B cell (primary cell): Measurements from ENCODE around the gene GRK5. TPM values are rescaled to one million over a fixed set of nuclear protein-coding genes. Genes with fewer than 3 reads are reported as not detected.

Experiments used
- ATAC-seq: fragments of 200-7000 bp; cut with Tn5 transposase; one replicate; pipeline ENCODE4 v1.10.0; 2021; ENCODE audit warnings: low read depth, mild to moderate bottlenecking, moderate number of reproducible peaks, moderate library complexity
- CTCF ChIA-PET: fragments of 350-600 bp; sonication (Branson Sonifier 250); formaldehyde crosslinking; loops from one replicate; lab custom pipeline; 2021; ENCODE audit warnings: antibody characterized with exemption, inconsistent platforms; lab: Charles Lee
- POLR2A ChIA-PET: fragments of 350-600 bp; sonication (Branson Sonifier 250); formaldehyde crosslinking; loops from one replicate; lab custom pipeline; 2021; ENCODE audit warnings: antibody characterized with exemption; lab: Charles Lee
- DNase-seq: peaks from one replicate; pipeline ENCODE4 v3.0.0; 2013
- H2AFZ ChIP-seq: 2 replicates; pipeline ENCODE4 v1.6.1; 2012; ENCODE audit warnings: mild to moderate bottlenecking, low read depth, low read length; ENCODE audit not compliant: insufficient read depth, poor library complexity, severe bottlenecking
- H3K27ac ChIP-seq, 2 donors: 1 replicate in 1 of 2; 2 replicates in 1 of 2; pipeline ENCODE4 v1.5.1; 2012 to 2013; ENCODE audit warnings: low read length in 2 of 2, mild to moderate bottlenecking in 2 of 2, moderate library complexity in 1 of 2
- H3K27me3 ChIP-seq, 4 experiments: fragments of 200-600 bp in 1 of 4; sonication (generic) in 1 of 4; replicated peaks in 1 of 4; 1 replicate in 2 of 4; 2 replicates in 2 of 4; pipeline versions ENCODE4 v1.6.1 to v1.7.0; 2013 to 2016; ENCODE audit warnings: low read length in 3 of 4, mild to moderate bottlenecking in 2 of 4, mixed read lengths in 1 of 4, moderate library complexity in 1 of 4; ENCODE audit not compliant: insufficient read depth in 4 of 4, control insufficient read depth in 3 of 4; ENCODE audit errors: control extremely low read depth in 1 of 4
- H3K36me3 ChIP-seq, 2 experiments: replicated peaks in 1 of 2; 1 replicate in 1 of 2; 2 replicates in 1 of 2; pipeline versions ENCODE4 v1.6.1 to v1.7.1; 2013; ENCODE audit warnings: low read length in 1 of 2; ENCODE audit not compliant: insufficient read depth in 2 of 2, control insufficient read depth in 1 of 2; ENCODE audit errors: control extremely low read depth in 1 of 2, extremely low read depth in 1 of 2
- H3K4me1 ChIP-seq, 2 donors: fragments of 200-600 bp in 1 of 2; sonication (generic) in 1 of 2; 1 replicate in 1 of 2; 2 replicates in 1 of 2; pipeline versions ENCODE4 v1.5.1 to v1.6.1; 2013 to 2017; ENCODE audit warnings: low read length in 2 of 2; ENCODE audit not compliant: control insufficient read depth in 2 of 2, insufficient read depth in 2 of 2
- H3K4me2 ChIP-seq: replicated peaks from 2 replicates; pipeline ENCODE3; 2012; ENCODE audit warnings: mild to moderate bottlenecking, low read depth, low read length; ENCODE audit not compliant: poor library complexity, severe bottlenecking
- H3K4me3 ChIP-seq, 5 experiments: fragments of 200-600 bp in 1 of 5; sonication (generic) in 1 of 5; 1 replicate in 3 of 5; 2 replicates in 2 of 5; pipeline versions ENCODE4 v1.5.1 to v1.7.0; 2011 to 2016; ENCODE audit warnings: low read length in 4 of 5, mild to moderate bottlenecking in 4 of 5, low read depth in 2 of 5, control low read depth in 1 of 5, moderate library complexity in 1 of 5; ENCODE audit not compliant: insufficient read depth in 1 of 5; ENCODE audit errors: control extremely low read depth in 1 of 5, extremely low read depth in 1 of 5
- H3K79me2 ChIP-seq: fragments of 200-600 bp; sonication (generic); one replicate; pipeline ENCODE4 v1.6.0; 2016; ENCODE audit warnings: low read length; ENCODE audit not compliant: control insufficient read depth, insufficient read depth
- H3K9ac ChIP-seq: fragments of 200-600 bp; sonication (generic); 2 replicates; pipeline ENCODE4 v1.6.1; 2017; ENCODE audit warnings: mild to moderate bottlenecking, low read length, moderate library complexity
- H3K9me3 ChIP-seq, 3 donors: one replicate each; pipeline versions ENCODE4 v1.6.1 to v1.7.1; 2013; ENCODE audit warnings: low read length in 2 of 3; ENCODE audit not compliant: control insufficient read depth in 2 of 3, insufficient read depth in 1 of 3; ENCODE audit errors: control extremely low read depth in 1 of 3
- H4K20me1 ChIP-seq: 2 replicates; pipeline ENCODE4 v1.6.0; 2012; ENCODE audit warnings: mild to moderate bottlenecking, low read length; ENCODE audit not compliant: insufficient read depth, control insufficient read depth, poor library complexity, severe bottlenecking
- H3K27ac Mint-ChIP-seq: one replicate; pipeline ENCODE4 v1.8.0; 2021; ENCODE audit warnings: mixed read lengths
- H3K27me3 Mint-ChIP-seq: one replicate; pipeline ENCODE4 v1.8.0; 2021; ENCODE audit warnings: mixed read lengths
- H3K4me1 Mint-ChIP-seq: one replicate; pipeline ENCODE4 v1.8.0; 2021; ENCODE audit warnings: mixed read lengths
- H3K4me3 Mint-ChIP-seq: one replicate; pipeline ENCODE4 v1.8.0; 2021; ENCODE audit warnings: mixed read lengths
- H3K9me3 Mint-ChIP-seq: one replicate; pipeline ENCODE4 v1.8.0; 2022; ENCODE audit warnings: mixed read lengths; ENCODE audit not compliant: insufficient read depth
- CTCF ChIP-seq: fragments of 200-600 bp; IDR thresholded peaks from one replicate; pipeline ENCODE4 v1.8.0; 2022; ENCODE audit warnings: antibody characterized with exemption, mild to moderate bottlenecking
- EZH2 ChIP-seq: IDR thresholded peaks from 2 replicates; pipeline ENCODE4 v1.6.1; 2012; ENCODE audit warnings: borderline replicate concordance, low read depth, mild to moderate bottlenecking, moderate library complexity, low read length; ENCODE audit not compliant: insufficient read depth, poor library complexity, severe bottlenecking
- WGBS: methylation state at CpG from one replicate; pipeline ENCODE4 v1.1.5; 2013; ENCODE audit warnings: missing lambda C conversion rate; ENCODE audit not compliant: insufficient coverage; 5-methylcytosine and 5-hydroxymethylcytosine counted together
- intact Hi-C: fragments of 100-400 bp; cut with micrococcal nuclease; formaldehyde crosslinking; loops from one replicate; pipeline ENCODE4 v1.10.0; 2022
- polyA plus RNA-seq: library from polyadenylated mRNA; depleted of rRNA; stranded (reverse); fragments of >200 nt; gene quantifications from 2 replicates; pipeline ENCODE4 v1.2.3, GENCODE V29; 2012
- total RNA-seq, 2 donors: library from RNA; stranded (reverse); fragments of 120-200 nt in 1 of 2; gene quantifications; 1 replicate in 1 of 2; 2 replicates in 1 of 2; pipeline versions ENCODE4 v1.2.3 to v1.2.4, GENCODE V29; 2013 to 2022

The GRK5 gene
- total and polyA plus RNA-seq, 2 donors (not counting 1 experiment from before 2014, with no cell fraction given), result 21.9 to 54.8 TPM

- CTCF ChIA-PET, result interaction anchor here (1.0 kb wide), 1 partner anchor 42 kb away, joined by 4 read pairs; no protein-coding TSS in a partner anchor
- WGBS, result no CpG with 5 or more reads among the region's 4 CpGs
- no peaks in the 10 kb centered on the region for H3K27me3 ChIP-seq
- no peaks in the 10 kb centered on the region for H3K9me3 Mint-ChIP-seq
- H3K4me3 ChIP-seq, result no peak overlapping the region
- peaks cover 35% of the 10 kb centered on the region for H3K4me1 Mint-ChIP-seq
- H3K9me3 ChIP-seq, result no peaks in the 10 kb centered on the region
- H3K27me3 Mint-ChIP-seq, result no peaks in the 10 kb centered on the region
- intact Hi-C loops, result loop anchor here (5.0 kb wide), 1 partner anchor 36 kb away; no protein-coding TSS in a partner anchor
- H2AFZ ChIP-seq, result no peak overlapping the region
- TF ChIP-seq CTCF (no peak), EZH2 (no peak)
- POLR2A ChIA-PET, result no interaction called here
- no peaks in the 10 kb centered on the region for H3K36me3 ChIP-seq
- no peak overlapping the region for H3K27ac ChIP-seq
- no peak overlapping the region for H3K27ac Mint-ChIP-seq
- H3K4me1 ChIP-seq, result peaks cover 0 to 4% of the 10 kb centered on the region in 2 donors
- ATAC-seq (no peak), DNase-seq (no peak)
- no peak overlapping the region for H3K4me3 Mint-ChIP-seq
- H3K9ac ChIP-seq, result no peak overlapping the region
- peaks cover 27% of the 10 kb centered on the region for H4K20me1 ChIP-seq
- no peak overlapping the region for H3K4me2 ChIP-seq
- H3K79me2 ChIP-seq, result peaks cover 88% of the 10 kb centered on the region
Observed at GRCh38 chr10:119248681-119249080, 41.3 kb downstream of the GRK5 start.

GRCh38 chr10:119250641-119251314 lies 43.4 kb downstream of the GRK5 start:
- H3K27ac Mint-ChIP-seq, result peak overlapping the region; percentile 59
- no peak overlapping the region for H3K4me2 ChIP-seq
- WGBS, result 13% methylated on average over 1 of the region's 10 CpGs

More at GRCh38 chr10:119250641-119251314, 43.4 kb downstream of the GRK5 start:
- ChIA-PET CTCF (interaction anchor here (0.7 kb wide), 1 partner anchor 204 kb away, joined by 3 read pairs; no protein-coding TSS in a partner anchor), POLR2A (interaction anchor here (0.7 kb wide), 1 partner anchor 79 kb away, joined by 6 read pairs; no protein-coding TSS in a partner anchor)
- TF ChIP-seq EZH2 (no peak), CTCF (no peak)
- Histone ChIP-seq H3K27me3 (no peaks in the 10 kb centered on the region), H3K9me3 (no peaks in the 10 kb centered on the region), H3K27ac (no peak overlapping the region), H3K36me3 (peaks cover 0 to 4% of the 10 kb centered on the region in 2 experiments), H3K9ac (no peak overlapping the region), H3K4me3 (no peak overlapping the region), H3K79me2 (peaks cover 91% of the 10 kb centered on the region), H2AFZ (no peak overlapping the region), H4K20me1 (peaks cover 32% of the 10 kb centered on the region), H3K4me1 (peaks cover 0 to 6% of the 10 kb centered on the region in 2 donors)
- Mint-ChIP-seq H3K4me1 (peaks cover 41% of the 10 kb centered on the region), H3K9me3 (no peaks in the 10 kb centered on the region), H3K27me3 (no peaks in the 10 kb centered on the region), H3K4me3 (no peak overlapping the region)
- intact Hi-C loops, result no loop called here
- DNase-seq (no peak), ATAC-seq (no peak)
